Neural cell (in vitro differentiated cells): Measurements from ENCODE around the gene FAM219B.

Experiments used
- CTCF ChIP-seq: fragments of 450-650 bp; IDR thresholded peaks from 2 replicates; pipeline ENCODE4 v1.5.1; 2014; ENCODE audit warnings: antibody characterized with exemption, mild to moderate bottlenecking, moderate library complexity; ENCODE audit not compliant: poor library complexity, severe bottlenecking
- TAF1 ChIP-seq: IDR thresholded peaks from 2 replicates; pipeline ENCODE4 v1.6.1; 2012; ENCODE audit warnings: low read depth

DNA sequence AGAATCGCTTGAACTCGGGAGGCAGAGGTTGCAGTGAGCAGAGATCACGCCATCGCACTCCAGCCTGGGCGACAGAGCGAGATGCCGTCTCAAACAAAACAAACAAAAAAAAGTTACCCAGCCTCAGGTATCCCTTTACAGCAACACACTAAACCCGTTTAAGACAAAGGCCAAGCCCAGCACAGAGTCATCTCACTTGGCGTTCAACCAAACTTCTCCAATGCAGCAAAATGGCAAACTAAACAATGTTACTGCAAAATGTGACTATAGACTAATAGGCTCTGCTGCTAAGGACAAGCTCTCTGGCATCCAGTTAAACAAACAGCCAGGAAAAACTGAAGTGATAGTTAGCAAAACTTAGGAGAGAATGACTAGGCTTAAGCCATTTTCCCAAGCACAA, 6.4 kb upstream of the FAM219B start:
- TF ChIP-seq CTCF, result no peak
- no peak for TF ChIP-seq TAF1
